GM19035 (cell line): Measurements from ENCODE around the gene ACTN2.

Experiments used
- ATAC-seq: cut with Tn5 transposase; IDR thresholded peaks from one replicate; pipeline ENCODE4 v1.9.1; 2021; ENCODE audit not compliant: unreplicated experiment

ACTN2 gene

GRCh38 chr1:236689713-236690569, 3.6 kb downstream of the ACTN2 start:
- ATAC-seq: no peak

DNA sequence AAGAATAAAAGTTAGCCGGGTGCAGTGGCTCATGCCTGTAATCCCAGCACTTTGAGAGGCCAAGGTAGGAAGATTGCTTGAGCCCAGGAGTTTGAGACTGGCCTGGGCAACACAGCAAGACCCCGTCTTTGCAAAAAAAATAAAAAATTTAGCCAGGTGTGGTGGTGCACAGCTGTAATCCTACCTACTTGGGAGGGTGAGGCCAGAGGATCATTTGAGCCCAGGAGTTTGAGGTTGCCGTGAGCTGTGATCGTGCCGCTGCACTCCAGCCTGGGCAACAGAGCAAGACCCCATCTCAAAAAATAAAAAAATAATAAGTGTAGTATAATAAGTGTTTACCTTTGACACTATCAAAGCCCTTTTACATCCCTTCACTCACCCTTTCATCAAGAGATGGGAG, 5.0 kb downstream of the ACTN2 start:
- ATAC-seq: no peak

DNA sequence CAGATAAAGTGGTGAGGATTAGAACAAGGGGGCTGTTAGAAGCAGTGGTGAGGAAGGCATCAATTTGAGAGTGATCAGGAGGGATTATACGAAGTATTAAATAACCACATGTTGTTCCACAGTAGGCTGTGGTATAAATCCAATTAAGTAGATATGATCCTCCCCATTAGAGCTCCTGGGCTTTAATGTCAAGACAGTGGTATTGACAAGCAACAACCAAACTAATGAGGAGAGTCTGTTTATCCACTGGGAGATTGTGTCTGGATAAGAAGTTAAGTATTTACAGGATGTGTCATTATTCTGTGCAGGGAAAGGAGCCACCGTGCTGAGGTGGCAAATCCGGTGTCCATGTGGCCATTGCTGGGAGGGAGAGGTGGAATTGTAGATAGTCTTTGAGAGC, 5.8 kb downstream of the ACTN2 start:
- ATAC-seq: no peak

DNA sequence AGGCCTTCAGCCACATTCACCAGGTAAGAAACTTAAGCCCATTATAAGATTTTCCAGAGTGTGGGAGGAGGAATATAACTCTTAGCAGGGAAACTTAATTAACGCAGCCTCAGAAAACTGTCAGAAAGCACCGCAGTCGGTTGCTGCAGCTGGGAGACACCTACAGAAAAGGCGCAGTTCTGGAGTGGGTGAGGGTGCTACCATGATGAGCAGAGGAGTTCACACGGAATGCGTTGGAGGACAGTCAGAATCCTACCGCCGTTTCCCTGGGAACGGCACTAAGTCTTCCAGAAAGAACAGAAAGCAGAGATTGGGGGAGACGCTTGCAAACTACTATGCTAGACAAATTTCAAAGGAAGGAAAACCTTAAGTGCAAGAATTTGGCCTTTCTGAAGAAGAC, 6.4 kb downstream of the ACTN2 start:
- no peak for ATAC-seq

DNA sequence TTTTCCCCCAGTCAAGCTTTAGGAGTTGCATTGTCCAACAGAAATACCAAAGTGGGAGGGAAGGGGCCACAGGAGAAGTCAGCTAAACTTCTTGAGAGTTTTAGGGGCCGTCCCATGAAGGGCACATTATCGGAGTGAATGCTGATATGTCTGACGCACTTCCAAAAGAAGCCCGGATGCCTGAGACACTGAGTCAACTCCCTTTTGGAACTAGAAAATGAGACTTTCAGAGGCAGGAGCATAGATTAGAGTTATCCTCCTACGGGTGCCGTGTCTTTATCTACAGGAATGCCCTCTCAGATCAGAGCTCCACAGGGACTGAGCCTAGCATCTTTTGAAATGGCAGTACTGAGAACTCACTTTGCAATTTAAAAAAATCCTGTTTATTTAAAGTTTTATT, 13.1 kb downstream of the ACTN2 start:
- no peak for ATAC-seq

DNA sequence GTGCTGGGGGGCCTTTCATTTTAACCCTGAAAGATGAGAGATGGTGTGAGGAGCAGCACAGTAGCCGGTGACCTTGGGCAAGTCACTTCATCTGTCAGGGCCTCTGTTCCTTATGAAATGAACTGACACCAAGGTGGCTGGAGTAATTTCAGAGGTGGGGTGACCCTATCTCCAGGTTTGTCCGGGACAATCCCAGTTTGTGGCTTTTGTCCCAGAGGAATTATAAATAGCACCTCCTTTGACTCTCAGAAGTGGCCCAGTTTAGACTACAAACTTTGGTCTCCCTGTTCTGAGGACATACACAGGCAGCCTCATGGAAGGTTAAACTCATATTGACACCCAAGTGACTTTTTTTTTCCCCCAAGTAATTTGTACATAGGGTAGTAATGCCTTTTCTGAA, 14.6 kb downstream of the ACTN2 start:
- ATAC-seq: no peak

DNA sequence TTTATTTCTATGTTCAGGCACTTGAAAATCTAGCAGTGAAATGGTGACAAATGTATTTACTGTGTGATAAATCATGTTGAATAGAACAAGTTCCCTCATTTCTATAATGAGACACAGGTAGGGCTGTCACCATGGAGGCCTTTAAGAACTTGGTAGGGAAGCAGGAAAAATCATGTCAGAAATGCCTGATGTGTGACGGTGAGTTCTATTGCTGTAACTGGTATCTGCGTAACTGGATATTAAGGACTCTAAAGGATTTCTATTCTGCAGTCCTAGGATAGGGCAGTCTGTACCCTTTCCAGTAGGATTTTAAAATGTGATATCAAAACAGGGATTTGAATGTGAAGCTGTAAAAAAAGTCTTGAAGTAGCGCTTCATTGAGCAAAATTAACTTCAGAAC, 15.5 kb downstream of the ACTN2 start:
- no peak for ATAC-seq

DNA sequence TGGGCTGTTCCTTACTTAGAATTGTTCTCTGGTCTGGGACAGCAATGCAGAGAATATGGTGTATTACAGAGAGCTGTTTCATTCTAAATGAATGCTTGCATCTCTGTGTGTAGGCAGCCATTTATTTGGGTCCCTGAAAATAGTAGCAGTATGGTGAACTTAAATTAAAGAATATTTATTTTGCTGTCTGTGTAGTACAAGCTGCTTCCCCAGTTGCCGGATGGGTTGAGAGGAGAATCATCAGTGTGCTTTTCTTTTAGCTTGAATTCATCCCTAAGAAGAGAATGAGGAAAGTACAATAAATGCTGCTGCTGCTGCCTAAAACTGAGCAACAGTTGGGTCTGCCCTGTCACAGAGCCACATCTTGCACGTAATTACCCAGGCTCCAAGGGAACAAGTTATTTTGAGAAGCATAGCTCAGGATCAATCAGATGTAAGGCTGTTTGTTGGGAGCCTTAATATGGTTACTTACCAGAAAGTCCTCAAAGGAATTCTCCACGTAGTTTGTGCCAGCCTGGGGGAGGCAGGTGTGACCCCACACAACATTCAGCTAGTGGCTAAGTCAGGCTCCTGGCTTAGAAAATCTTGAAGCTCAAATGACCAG, 16.6 kb downstream of the ACTN2 start:
- no peak for ATAC-seq

GRCh38 chr1:236705771-236706170, 19.5 kb downstream of the ACTN2 start:
- ATAC-seq: no peak

GRCh38 chr1:236706183-236706582, 19.9 kb downstream of the ACTN2 start:
- ATAC-seq: no peak

- no peak for ATAC-seq
These were observed 24.1 kb downstream of the ACTN2 start for GRCh38 chr1:236710328-236710892.

GRCh38 chr1:236716160-236716559, 29.9 kb downstream of the ACTN2 start:
- ATAC-seq: no peak

DNA sequence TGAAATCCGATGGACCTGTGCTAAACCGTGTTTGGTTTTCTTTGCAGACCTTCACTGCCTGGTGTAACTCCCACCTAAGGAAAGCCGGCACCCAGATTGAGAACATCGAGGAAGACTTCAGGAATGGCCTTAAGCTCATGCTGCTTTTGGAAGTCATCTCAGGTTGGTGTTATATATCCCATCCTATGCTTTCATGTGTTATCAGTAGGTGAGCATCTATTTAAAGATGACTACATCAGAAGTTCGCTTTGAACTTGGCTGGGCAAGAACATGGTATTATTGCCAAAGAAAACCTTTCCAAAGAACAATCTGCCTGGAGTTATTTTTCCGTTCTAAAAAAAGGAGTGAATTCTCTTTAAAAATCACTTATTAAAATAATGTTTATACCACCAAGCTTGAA, 31.5 kb downstream of the ACTN2 start:
- ATAC-seq: no peak

DNA sequence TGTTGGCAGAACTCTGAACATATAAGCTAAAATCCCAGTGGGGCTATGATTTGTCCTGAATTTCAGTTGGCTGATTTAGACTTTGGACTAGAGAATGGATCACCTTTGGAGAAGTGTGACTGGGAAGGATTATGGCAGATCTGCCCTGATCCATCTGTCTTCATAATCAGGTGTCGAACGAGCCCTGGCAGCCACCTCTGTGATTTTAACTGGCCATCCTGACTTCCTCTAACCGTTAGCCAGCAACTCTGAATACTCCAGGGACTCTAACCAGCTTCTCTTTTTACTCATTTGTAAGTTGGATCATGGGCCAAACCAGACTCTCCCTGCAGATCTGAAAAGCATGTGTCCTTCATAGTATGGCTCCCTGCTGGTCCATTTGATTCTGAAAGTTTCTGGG, 32.0 kb downstream of the ACTN2 start:
- ATAC-seq: no peak

- ATAC-seq: no peak
These were observed 33.9 kb downstream of the ACTN2 start for GRCh38 chr1:236720206-236720605.

GRCh38 chr1:236720611-236721010, 34.3 kb downstream of the ACTN2 start:
- no peak for ATAC-seq

GRCh38 chr1:236724049-236724448, 37.8 kb downstream of the ACTN2 start:
- no peak for ATAC-seq

DNA sequence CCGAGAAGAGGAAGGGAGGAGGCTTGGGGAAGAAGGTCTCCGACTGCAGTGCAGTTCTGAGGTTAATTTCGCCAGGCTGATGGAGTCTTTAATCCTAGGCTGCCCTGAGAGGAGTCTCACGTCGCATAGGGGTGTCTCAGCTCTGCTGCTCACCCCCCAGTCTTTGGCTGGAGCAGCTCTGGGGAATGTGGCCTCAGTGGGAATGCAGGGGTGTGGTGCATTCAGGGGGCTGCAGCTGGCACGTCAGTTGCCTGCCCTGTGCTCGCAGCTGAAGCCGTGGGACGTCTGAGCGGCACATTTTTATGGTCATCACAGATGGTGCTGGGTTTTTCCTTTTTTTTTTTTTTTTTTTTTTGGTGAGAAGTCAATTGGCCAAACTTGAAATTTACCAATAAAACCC, 38.2 kb downstream of the ACTN2 start:
- ATAC-seq: no peak

GRCh38 chr1:236725668-236726067, 39.4 kb downstream of the ACTN2 start:
- ATAC-seq: no peak

DNA sequence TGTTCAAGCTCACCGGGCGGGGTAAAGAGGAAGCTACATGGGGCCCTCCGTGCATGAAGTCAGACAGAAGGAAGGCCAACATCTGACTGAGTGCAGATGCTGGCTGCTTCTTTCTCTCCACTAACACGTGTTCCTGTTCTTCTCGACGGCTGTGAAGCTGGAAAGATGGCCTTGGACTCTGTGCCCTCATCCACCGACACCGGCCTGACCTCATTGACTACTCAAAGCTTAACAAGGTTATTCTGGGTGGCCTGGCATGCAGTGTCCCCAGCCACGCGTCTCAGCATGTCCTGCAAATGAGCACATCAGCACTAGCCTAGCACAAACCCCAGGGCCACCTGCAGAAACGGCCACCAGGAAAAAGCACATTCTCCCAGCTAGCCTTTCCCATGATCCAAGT, 41.2 kb downstream of the ACTN2 start:
- no peak for ATAC-seq

DNA sequence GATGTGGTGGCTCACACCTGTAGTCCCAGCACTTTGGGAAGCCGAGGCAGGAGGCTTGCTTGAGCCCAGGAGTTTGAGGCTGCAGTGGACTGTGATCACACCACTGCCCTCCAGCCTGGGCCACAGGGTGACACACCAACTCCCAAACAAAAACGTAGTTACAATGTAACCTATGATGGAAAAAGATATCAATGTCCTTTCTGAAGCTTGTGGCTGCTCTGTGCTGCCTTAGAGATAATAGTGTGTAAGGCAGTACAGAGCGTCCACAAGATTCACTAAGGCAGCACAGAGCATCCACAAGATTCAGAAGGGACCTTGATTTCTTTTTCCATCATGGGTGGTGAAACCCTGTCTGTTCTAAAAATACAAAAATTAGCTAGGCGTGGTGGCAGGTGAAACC, 42.5 kb downstream of the ACTN2 start:
- no peak for ATAC-seq

- no peak for ATAC-seq
These were observed 47.4 kb downstream of the ACTN2 start for GRCh38 chr1:236733653-236734052.
